ENCODE measurements around the gene ZNF665. TPM values are rescaled to one million over a fixed set of nuclear protein-coding genes. Genes with fewer than 3 reads are reported as not detected.
"Not testable (repeated sequence)": the region's sequence is repeated elsewhere in the genome, so short reads cannot be mapped to it uniquely, and the experiment has no call there.

Gene ZNF665
- total RNA-seq, 1 donor from 2014 or later = 9.4 TPM

- peaks cover 9% of the 10 kb centered on the region for H3K9me3 Mint-ChIP-seq (ENCODE audit: low read depth)
- no peak for TF ChIP-seq CTCF (IDR thresholded peaks at IDR 0.05; ENCODE audit: unreplicated experiment)
- peak; percentile 98 for DNase-seq (ENCODE audit: low spot score, unreplicated experiment)
- H3K4me3 Mint-ChIP-seq (ENCODE audit: low read depth) = peak overlapping the region; percentile 98
- H3K27me3 Mint-ChIP-seq = no peaks in the 10 kb centered on the region
- H3K36me3 Mint-ChIP-seq (ENCODE audit: insufficient read depth) = peaks cover 21% of the 10 kb centered on the region
- H3K4me1 Mint-ChIP-seq (ENCODE audit: low read depth) = peaks cover 13% of the 10 kb centered on the region
- H3K27ac Mint-ChIP-seq = peak overlapping the region; percentile 98
Measured at GRCh38 chr19:53196777-53197396, 3.7 kb upstream of the ZNF665 start.

GRCh38 chr19:53195265-53195903 lies 2.2 kb upstream of the ZNF665 start:
- Mint-ChIP-seq H3K36me3 (ENCODE audit: insufficient read depth) (peaks cover 14% of the 10 kb centered on the region), H3K27ac (peak overlapping the region; percentile 53), H3K27me3 (no peaks in the 10 kb centered on the region), H3K4me3 (ENCODE audit: low read depth) (peak overlapping the region; percentile 58), H3K9me3 (ENCODE audit: low read depth) (peaks cover 3% of the 10 kb centered on the region), H3K4me1 (ENCODE audit: low read depth) (peaks cover 14% of the 10 kb centered on the region)
- peak; percentile 66 for DNase-seq (ENCODE audit: low spot score, unreplicated experiment)
- TF ChIP-seq CTCF (IDR thresholded peaks at IDR 0.05; ENCODE audit: unreplicated experiment) = peak; percentile 86

- no peak for DNase-seq (ENCODE audit: low spot score, unreplicated experiment)
- no peak for TF ChIP-seq CTCF (IDR thresholded peaks at IDR 0.05; ENCODE audit: unreplicated experiment)
- Mint-ChIP-seq H3K4me3 (ENCODE audit: low read depth) (peak overlapping the region; percentile 97), H3K4me1 (ENCODE audit: low read depth) (peaks cover 14% of the 10 kb centered on the region), H3K36me3 (ENCODE audit: insufficient read depth) (peaks cover 9% of the 10 kb centered on the region), H3K27me3 (no peaks in the 10 kb centered on the region), H3K27ac (peak overlapping the region; percentile 98), H3K9me3 (ENCODE audit: low read depth) (no peaks in the 10 kb centered on the region)
Measured at GRCh38 chr19:53193535-53194222, 521 bp upstream of the ZNF665 start.

- Mint-ChIP-seq H3K4me3 (ENCODE audit: low read depth) (no peak overlapping the region), H3K9me3 (ENCODE audit: low read depth) (no peaks in the 10 kb centered on the region), H3K36me3 (ENCODE audit: insufficient read depth) (peaks cover 11% of the 10 kb centered on the region), H3K4me1 (ENCODE audit: low read depth) (peaks cover 9% of the 10 kb centered on the region), H3K27me3 (no peaks in the 10 kb centered on the region), H3K27ac (no peak overlapping the region)
- TF ChIP-seq CTCF (IDR thresholded peaks at IDR 0.05; ENCODE audit: unreplicated experiment) = peak; percentile 8
- no peak for DNase-seq (ENCODE audit: low spot score, unreplicated experiment)
Measured at GRCh38 chr19:53190253-53190652, 2.9 kb downstream of the ZNF665 start.

GRCh38 chr19:53189691-53190198 lies 3.4 kb downstream of the ZNF665 start:
- not testable (repeated sequence) for H3K27me3 Mint-ChIP-seq; H3K4me1 Mint-ChIP-seq (ENCODE audit: low read depth); H3K4me3 Mint-ChIP-seq (ENCODE audit: low read depth); DNase-seq (ENCODE audit: low spot score, unreplicated experiment); H3K9me3 Mint-ChIP-seq (ENCODE audit: low read depth); H3K27ac Mint-ChIP-seq
- peaks cover 12% of the 10 kb centered on the region for H3K36me3 Mint-ChIP-seq (ENCODE audit: insufficient read depth)
- peak; percentile 20 for TF ChIP-seq CTCF (IDR thresholded peaks at IDR 0.05; ENCODE audit: unreplicated experiment)

GRCh38 chr19:53185155-53185882 lies 7.8 kb downstream of the ZNF665 start:
- not testable (repeated sequence) for DNase-seq (ENCODE audit: low spot score, unreplicated experiment); H3K4me3 Mint-ChIP-seq (ENCODE audit: low read depth)

More at GRCh38 chr19:53185155-53185882, 7.8 kb downstream of the ZNF665 start:
- not testable (repeated sequence) for H3K27me3 Mint-ChIP-seq; H3K27ac Mint-ChIP-seq; H3K9me3 Mint-ChIP-seq (ENCODE audit: low read depth); H3K4me1 Mint-ChIP-seq (ENCODE audit: low read depth)
- peaks cover 26% of the 10 kb centered on the region for H3K36me3 Mint-ChIP-seq (ENCODE audit: insufficient read depth)

Data from progenitor cell of endocrine pancreas (in vitro differentiated cells).